H1 (cell line): Measurements from ENCODE around the gene HOXA10. TPM values are rescaled to one million over a fixed set of nuclear protein-coding genes. Genes with fewer than 3 reads are reported as not detected.

Experiments used
- CTCF ChIA-PET: fragments of 300-600 bp; sonication (Branson Sonifier 250); formaldehyde crosslinking; loops from one replicate; lab custom pipeline; 2021; ENCODE audit not compliant: partially characterized antibody; lab: Charles Lee
- POLR2A ChIA-PET: fragments of 300-600 bp; sonication (Branson Sonifier 250); formaldehyde crosslinking; loops from one replicate; lab custom pipeline; 2021; ENCODE audit warnings: inconsistent platforms; ENCODE audit not compliant: partially characterized antibody; lab: Charles Lee
- DNase-seq, 2 experiments: peaks; one replicate each; pipeline versions ENCODE4 v3.0.0 to v3.0.0-alpha.2; 2010 to 2022; ENCODE audit warnings: low spot score in 2 of 2, low read depth in 1 of 2, mixed read lengths in 1 of 2
- FAIRE-seq: peaks from 2 replicates; lab custom pipeline; 2011; peaks lifted over from hg19 to GRCh38; lab: Jason Lieb, UNC
- H2AFZ ChIP-seq: 2 replicates; pipeline ENCODE4 v1.8.1; 2012; ENCODE audit warnings: low read length, inconsistent platforms
- H2AK5ac ChIP-seq: 2 replicates; pipeline ENCODE4 v1.6.1; 2013; ENCODE audit warnings: low read depth, low read length
- H2BK120ac ChIP-seq: replicated peaks from 2 replicates; pipeline ENCODE3; 2013; ENCODE audit warnings: low read depth, low read length, inconsistent platforms
- H2BK12ac ChIP-seq: 2 replicates; pipeline ENCODE4 v1.6.1; 2013; ENCODE audit warnings: low read depth, low read length
- H2BK15ac ChIP-seq: 2 replicates; pipeline ENCODE4 v1.6.1; 2013; ENCODE audit warnings: low read length
- H2BK20ac ChIP-seq: 2 replicates; pipeline ENCODE4 v1.6.1; 2013; ENCODE audit warnings: low read length
- H2BK5ac ChIP-seq: 2 replicates; pipeline ENCODE4 v1.6.1; 2013; ENCODE audit warnings: low read depth, low read length
- H3K14ac ChIP-seq: 2 replicates; pipeline ENCODE4 v1.6.1; 2013; ENCODE audit warnings: inconsistent platforms; ENCODE audit not compliant: insufficient read length
- H3K18ac ChIP-seq: 2 replicates; pipeline ENCODE4 v1.6.1; 2013; ENCODE audit warnings: low read length; ENCODE audit errors: extremely low read depth
- H3K23ac ChIP-seq: 2 replicates; pipeline ENCODE4 v1.6.1; 2013; ENCODE audit warnings: inconsistent platforms; ENCODE audit not compliant: insufficient read length
- H3K23me2 ChIP-seq: 2 replicates; pipeline ENCODE4 v1.6.1; 2013; ENCODE audit warnings: low read depth, low read length
- H3K27ac ChIP-seq: 2 replicates; pipeline ENCODE4 v1.6.1; 2011; ENCODE audit warnings: low read depth, low read length, inconsistent platforms
- H3K27me3 ChIP-seq, 4 experiments: replicated peaks in 1 of 4; 1 replicate in 1 of 4; 2 replicates in 3 of 4; pipeline versions ENCODE4 v1.6.1 to v1.8.1; 2011 to 2013; ENCODE audit warnings: low read length in 3 of 4, mild to moderate bottlenecking in 3 of 4, inconsistent platforms in 2 of 4, mixed read lengths in 2 of 4, moderate library complexity in 1 of 4; ENCODE audit not compliant: control insufficient read depth in 3 of 4, insufficient read depth in 3 of 4; ENCODE audit errors: extremely low read depth in 1 of 4
- H3K36me3 ChIP-seq, 4 experiments: 2 replicates each; pipeline versions ENCODE4 v1.6.1 to v1.8.1; 2011 to 2013; ENCODE audit warnings: mild to moderate bottlenecking in 4 of 4, low read length in 3 of 4, moderate library complexity in 2 of 4, control low read depth in 1 of 4, inconsistent platforms in 1 of 4; ENCODE audit not compliant: insufficient read depth in 4 of 4, control insufficient read depth in 2 of 4
- H3K4ac ChIP-seq: replicated peaks from 2 replicates; pipeline ENCODE3; 2013; ENCODE audit warnings: low read length, low read depth, mixed read lengths, inconsistent platforms; ENCODE audit not compliant: insufficient read length
- H3K4me1 ChIP-seq, 4 experiments: replicated peaks in 1 of 4; 1 replicate in 1 of 4; 2 replicates in 3 of 4; pipeline versions ENCODE4 v1.6.1 to v1.8.1; 2011 to 2013; ENCODE audit warnings: low read length in 3 of 4, inconsistent platforms in 2 of 4, mixed read lengths in 1 of 4; ENCODE audit not compliant: insufficient read depth in 4 of 4, control insufficient read depth in 3 of 4
- H3K4me2 ChIP-seq, 2 experiments: 2 replicates each; pipeline versions ENCODE4 v1.6.1 to v1.8.1; 2011 to 2013; ENCODE audit warnings: low read depth in 2 of 2, low read length in 2 of 2, control low read depth in 1 of 2, inconsistent platforms in 1 of 2, mild to moderate bottlenecking in 1 of 2; ENCODE audit not compliant: insufficient read depth in 1 of 2
- H3K4me3 ChIP-seq, 4 experiments: fragments of 200-600, 300-600 bp in 1 of 4; sonication (generic), shearing (Covaris generic), sonication (Bioruptor Twin) in 1 of 4; 2 replicates each; pipeline versions ENCODE4 v1.5.1 to v1.8.1; 2011 to 2016; ENCODE audit warnings: low read length in 4 of 4, low read depth in 3 of 4, control low read depth in 2 of 4, inconsistent platforms in 2 of 4, mild to moderate bottlenecking in 2 of 4, mixed read lengths in 1 of 4, moderate library complexity in 1 of 4; ENCODE audit not compliant: insufficient read depth in 2 of 4; ENCODE audit errors: extremely low read depth in 1 of 4
- H3K56ac ChIP-seq: replicated peaks from 2 replicates; pipeline ENCODE3; 2013; ENCODE audit warnings: low read depth, mild to moderate bottlenecking, mixed read lengths, low read length, inconsistent platforms; ENCODE audit not compliant: insufficient read length
- H3K79me1 ChIP-seq: 2 replicates; pipeline ENCODE4 v1.6.1; 2013; ENCODE audit warnings: low read depth, low read length, control low read depth
- H3K79me2 ChIP-seq, 2 experiments: 2 replicates each; pipeline versions ENCODE4 v1.6.1 to v1.8.1; 2012 to 2013; ENCODE audit warnings: low read length in 2 of 2, mild to moderate bottlenecking in 2 of 2, inconsistent platforms in 1 of 2; ENCODE audit not compliant: insufficient read depth in 2 of 2, control insufficient read depth in 1 of 2
- H3K9ac ChIP-seq, 4 experiments: replicated peaks in 1 of 4; 1 replicate in 1 of 4; 2 replicates in 3 of 4; pipeline versions ENCODE4 v1.6.1 to v1.8.1; 2011 to 2013; ENCODE audit warnings: low read depth in 3 of 4, low read length in 3 of 4, control low read depth in 2 of 4, mild to moderate bottlenecking in 2 of 4, moderate library complexity in 2 of 4, inconsistent platforms in 1 of 4; ENCODE audit errors: extremely low read depth in 1 of 4
- H3K9me3 ChIP-seq, 2 experiments: 2 replicates each; pipeline versions ENCODE4 v1.6.1 to v1.8.1; 2012 to 2013; ENCODE audit warnings: mild to moderate bottlenecking in 2 of 2, moderate library complexity in 2 of 2, control low read depth in 1 of 2, inconsistent platforms in 1 of 2, low read depth in 1 of 2, low read length in 1 of 2, mixed read lengths in 1 of 2; ENCODE audit not compliant: insufficient read depth in 2 of 2
- H4K20me1 ChIP-seq, 2 experiments: replicated peaks in 1 of 2; 2 replicates each; pipeline versions ENCODE3 to v1.8.1; 2011 to 2013; ENCODE audit warnings: inconsistent platforms in 2 of 2, low read length in 2 of 2, mild to moderate bottlenecking in 1 of 2; ENCODE audit not compliant: insufficient read depth in 2 of 2, control insufficient read depth in 1 of 2
- H4K5ac ChIP-seq: 2 replicates; pipeline ENCODE4 v1.6.1; 2013; ENCODE audit warnings: low read length, low read depth, mixed read lengths, inconsistent platforms; ENCODE audit not compliant: insufficient read length
- H4K8ac ChIP-seq: 2 replicates; pipeline ENCODE4 v1.8.0; 2013; ENCODE audit warnings: mild to moderate bottlenecking, moderate library complexity, low read length, inconsistent platforms; ENCODE audit not compliant: insufficient read depth; ENCODE audit errors: extremely low read depth
- H4K91ac ChIP-seq: replicated peaks from 2 replicates; pipeline ENCODE3; 2013; ENCODE audit warnings: low read length, mixed read lengths, inconsistent platforms; ENCODE audit not compliant: insufficient read length
- EZH2 ChIP-seq: fragments of 200-600 bp; sonication (generic); IDR thresholded peaks from 2 replicates; pipeline ENCODE4 v1.7.1; 2012; ENCODE audit warnings: low read depth, mild to moderate bottlenecking, moderate library complexity, low read length, inconsistent platforms; ENCODE audit not compliant: severe bottlenecking
- RNF2 ChIP-seq: fragments of 200-900, 300-1000 bp; sonication (generic); IDR thresholded peaks from 2 replicates; pipeline ENCODE4 v1.7.1; 2016; ENCODE audit warnings: borderline replicate concordance, low read depth, mild to moderate bottlenecking, antibody characterized with exemption, low read length; ENCODE audit not compliant: poor library complexity, severe bottlenecking; ENCODE audit errors: missing control alignments
- SIX5 ChIP-seq: IDR thresholded peaks from 2 replicates; pipeline ENCODE4 v1.6.1; 2011; ENCODE audit warnings: mild to moderate bottlenecking, low read depth, low read length
- WGBS, 2 experiments: shearing (Covaris generic) in 1 of 2; methylation state at CpG; one replicate each; pipeline versions ENCODE4 v1.1.6 to v1.1.7; 2013 to 2015; ENCODE audit warnings: low lambda C conversion rate in 2 of 2, mixed read lengths in 2 of 2, inconsistent platforms in 1 of 2, low coverage in 1 of 2, missing lambda C conversion rate in 1 of 2; ENCODE audit not compliant: insufficient replicate concordance in 2 of 2, insufficient coverage in 1 of 2, insufficient read length in 1 of 2; ENCODE audit errors: extremely low coverage in 1 of 2, missing lambda C conversion rate in 1 of 2; 5-methylcytosine and 5-hydroxymethylcytosine counted together
- polyA plus RNA-seq, 7 experiments: library from polyadenylated mRNA; depleted of rRNA in 3 of 7; stranded (reverse) in 5 of 7; unstranded in 2 of 7; fragments of >200 nt in 5 of 7; fragments of 200-250 nt in 2 of 7; gene quantifications; 1 replicate in 5 of 7; 2 replicates in 1 of 7; 4 replicates in 1 of 7; pipeline versions ENCODE4 v1.2.1 to v1.2.3, GENCODE V29; 2011 to 2013; ENCODE audit warnings: missing spikeins in 2 of 7, mixed read lengths in 2 of 7
- total RNA-seq: library from RNA; stranded (reverse); fragmentation: NEBNext Ultra II Directional; extraction: Animal tissue kit (Norgen Biotek cat#: 25700); gene quantifications from 2 replicates; pipeline ENCODE4 v1.2.1, GENCODE V29; 2021

HOXA10 gene
- total and polyA plus RNA-seq, 2 of the 8 experiments (the other 6 are each of a cell fraction or from before 2014, with no cell fraction given), result not detected

DNA sequence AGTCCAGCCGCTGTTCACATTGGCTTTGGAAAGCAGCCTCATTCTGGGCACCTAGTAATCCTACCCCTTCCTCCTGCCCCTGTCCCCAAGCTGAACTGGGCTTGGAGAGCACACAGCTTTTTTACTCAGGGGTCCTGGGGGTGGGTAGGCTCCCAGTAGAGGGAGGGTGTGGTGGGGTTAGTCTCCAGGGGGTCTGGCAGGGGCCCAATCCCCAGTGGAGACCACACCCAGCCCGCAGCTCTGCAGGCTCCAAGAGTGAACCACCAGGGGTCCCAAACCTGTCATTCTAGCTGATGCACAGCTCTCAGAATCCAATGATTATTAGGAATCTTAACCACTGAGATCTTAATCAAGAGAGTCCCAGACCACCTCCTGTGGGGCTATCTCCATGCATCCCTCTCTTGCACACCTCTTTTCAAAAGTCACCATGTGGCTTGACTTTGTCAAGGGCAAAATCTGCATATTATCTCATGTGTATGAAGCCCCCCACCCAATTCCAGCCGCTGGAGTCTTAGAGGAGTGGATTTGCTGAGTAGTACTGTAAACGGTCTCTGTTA lies 8.2 kb upstream of the HOXA10 start:
- no peak overlapping the region for H3K4ac ChIP-seq
- H3K23ac ChIP-seq, result no peak overlapping the region
- no peaks in the 10 kb centered on the region for H3K9me3 ChIP-seq
- H3K4me2 ChIP-seq, result no peak overlapping the region
- H3K79me2 ChIP-seq, result no peaks in the 10 kb centered on the region
- peaks cover 35 to 43% of the 10 kb centered on the region in 2 experiments for H4K20me1 ChIP-seq
- TF ChIP-seq EZH2 (peak; percentile 66), RNF2 (peak; percentile 8), SIX5 (no peak)
- no peak overlapping the region for H2BK15ac ChIP-seq
- no peak overlapping the region for H2AFZ ChIP-seq
- H4K5ac ChIP-seq, result no peak overlapping the region
- DNase-seq (peak in 1 of 2 experiments; percentile 35), FAIRE-seq (no peak)
- POLR2A ChIA-PET, result no interaction called here
- no peak overlapping the region for H3K27ac ChIP-seq
- 45% methylated on average over 4 of the region's 4 CpGs; no CpG with 5 or more reads in 1 of the 2 experiments for WGBS, 2 experiments
- no peak overlapping the region for H3K4me3 ChIP-seq
- H4K8ac ChIP-seq, result no peak overlapping the region
- peaks cover 97 to 100% (median 99%) of the 10 kb centered on the region in 4 experiments for H3K27me3 ChIP-seq
- H2BK120ac ChIP-seq, result no peak overlapping the region
- H3K79me1 ChIP-seq, result no peaks in the 10 kb centered on the region
- H2AK5ac ChIP-seq, result no peak overlapping the region
- CTCF ChIA-PET, result interaction anchor here (0.7 to 2.6 kb wide), 10 partner anchors 9 to 922 kb away, joined by 3 to 10 read pairs (median 3); partner anchors contain the start of genes HOXA5 and HOXA7
- peaks cover 0 to 5% (median 0%) of the 10 kb centered on the region in 4 experiments; a peak in 1 of 8 replicates for H3K36me3 ChIP-seq
- no peak overlapping the region for H2BK5ac ChIP-seq
- H3K4me1 ChIP-seq, result peaks cover 0 to 12% (median 6%) of the 10 kb centered on the region in 4 experiments; a peak in 6 of 7 replicates
- no peak overlapping the region for H3K18ac ChIP-seq
- H3K14ac ChIP-seq, result no peak overlapping the region
- no peak overlapping the region for H3K9ac ChIP-seq
- no peaks in the 10 kb centered on the region for H3K23me2 ChIP-seq
- H3K56ac ChIP-seq, result no peak overlapping the region
- no peak overlapping the region for H4K91ac ChIP-seq
- no peak overlapping the region for H2BK20ac ChIP-seq
- no peak overlapping the region for H2BK12ac ChIP-seq
